Ureter (tissue), 1 donor: ENCODE results near the gene C20orf96. TPM values are rescaled to one million over a fixed set of nuclear protein-coding genes. Genes with fewer than 3 reads are reported as not detected.
"Not testable (repeated sequence)": the region's sequence is repeated elsewhere in the genome, so short reads cannot be mapped to it uniquely, and the experiment has no call there.

ENCODE experiments used
- DNase-seq: peaks from one replicate; pipeline ENCODE4 v3.0.0-alpha.2; 2020; ENCODE audit warnings: low spot score
- total RNA-seq: library from RNA; stranded (reverse); gene quantifications from one replicate; pipeline ENCODE4 v1.2.4, GENCODE V29; 2023
- donor health status: DM: yes; HTN: yes; CAD: no.

C20orf96 gene
- total RNA-seq, 1 donor from 2014 or later = 10.4 TPM

GRCh38 chr20:284172-284571, 6.4 kb downstream of the C20orf96 start:
- no peak for DNase-seq

DNA sequence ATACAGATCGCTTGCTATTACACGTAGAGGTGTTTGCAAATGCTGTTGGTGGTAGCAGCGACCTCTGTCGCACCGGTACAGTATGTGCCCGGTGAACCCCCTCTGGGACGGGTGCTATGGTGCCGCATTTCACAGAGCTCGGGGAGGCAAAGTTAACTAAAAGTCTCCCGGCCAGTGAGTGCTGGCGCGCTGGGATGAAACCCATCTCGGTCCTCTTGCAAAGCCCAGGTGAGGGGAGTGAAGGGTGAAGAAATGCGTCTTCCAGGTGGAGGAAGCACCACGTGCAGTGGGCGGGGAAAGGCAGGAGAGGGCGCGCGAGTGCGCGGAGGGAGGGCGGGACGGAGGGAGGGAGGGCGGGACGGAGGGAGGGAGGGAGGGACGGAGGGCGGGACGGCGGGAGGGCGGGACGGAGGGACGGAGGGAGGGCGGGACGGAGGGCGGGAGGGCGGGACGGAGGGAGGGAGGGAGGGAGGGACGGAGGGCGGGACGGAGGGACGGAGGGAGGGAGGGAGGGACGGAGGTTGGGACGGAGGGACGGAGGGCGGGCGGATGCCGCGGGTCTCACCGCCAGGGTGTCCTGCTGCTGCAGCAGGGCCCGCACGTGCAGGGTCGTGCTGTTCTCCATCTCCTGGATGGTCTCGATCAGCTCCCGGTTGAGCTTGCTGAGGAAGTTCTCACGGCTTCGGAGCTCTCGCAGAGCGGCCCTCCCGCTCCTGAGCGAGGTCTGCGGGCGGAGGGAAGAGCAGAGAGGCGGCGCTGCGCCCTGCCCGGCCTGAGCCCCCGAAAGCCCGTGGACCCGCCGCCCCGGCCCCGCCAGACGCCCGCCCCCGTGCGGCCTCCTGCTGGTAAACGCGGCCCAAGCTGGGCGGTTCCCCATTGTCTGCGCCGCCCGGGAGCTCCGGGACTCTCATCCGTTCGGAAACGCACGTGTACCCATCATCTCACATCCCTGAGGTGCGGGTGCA, 11.7 kb downstream of the C20orf96 start:
- peak; percentile 37 for DNase-seq

- DNase-seq = no peak
Observed at GRCh38 chr20:278181-278580, 12.4 kb downstream of the C20orf96 start.

GRCh38 chr20:277496-277781, 13.1 kb downstream of the C20orf96 start:
- no peak for DNase-seq

DNA sequence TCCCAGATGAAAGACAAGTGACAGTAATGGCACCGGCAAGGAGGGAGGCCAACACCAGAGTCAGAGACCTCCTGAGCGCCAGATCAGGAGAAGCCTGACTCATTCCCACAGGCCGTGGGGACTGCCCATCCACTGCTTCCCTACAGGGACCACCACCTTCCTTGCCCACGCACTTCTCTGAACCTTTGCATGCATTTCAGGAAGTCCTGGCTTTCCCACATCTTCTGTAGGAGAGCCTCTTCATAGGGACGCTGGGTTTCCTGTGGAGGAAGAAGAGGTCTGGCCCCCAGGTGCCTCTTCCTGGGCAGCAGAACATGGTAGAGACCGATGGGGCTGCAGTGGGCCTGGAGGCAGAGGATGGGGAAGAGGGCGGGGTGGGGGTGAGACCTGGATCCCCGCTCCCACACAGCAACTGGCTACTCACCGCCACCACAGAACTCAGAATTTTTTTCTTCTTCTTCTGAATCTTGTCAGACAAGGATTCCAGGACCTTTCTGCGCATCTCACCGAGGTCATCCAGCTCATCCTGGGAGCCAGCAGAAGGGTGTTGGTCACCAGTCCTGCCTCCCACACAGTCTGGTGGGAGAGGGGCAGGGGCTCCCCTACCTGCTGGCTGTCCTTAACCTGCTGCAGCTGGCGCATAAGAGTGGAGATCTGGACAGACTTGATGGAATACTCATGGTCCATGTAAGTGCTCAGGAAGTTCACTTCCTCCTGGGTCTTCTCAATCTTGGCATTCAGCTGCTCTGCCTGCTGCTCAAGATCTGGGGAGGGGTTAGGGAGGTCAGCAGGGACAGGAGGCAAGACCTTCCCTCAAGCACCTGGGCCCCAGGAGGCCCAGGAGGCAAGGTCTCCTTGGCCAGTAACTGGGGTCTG, 13.7 kb downstream of the C20orf96 start:
- DNase-seq = no peak

DNA sequence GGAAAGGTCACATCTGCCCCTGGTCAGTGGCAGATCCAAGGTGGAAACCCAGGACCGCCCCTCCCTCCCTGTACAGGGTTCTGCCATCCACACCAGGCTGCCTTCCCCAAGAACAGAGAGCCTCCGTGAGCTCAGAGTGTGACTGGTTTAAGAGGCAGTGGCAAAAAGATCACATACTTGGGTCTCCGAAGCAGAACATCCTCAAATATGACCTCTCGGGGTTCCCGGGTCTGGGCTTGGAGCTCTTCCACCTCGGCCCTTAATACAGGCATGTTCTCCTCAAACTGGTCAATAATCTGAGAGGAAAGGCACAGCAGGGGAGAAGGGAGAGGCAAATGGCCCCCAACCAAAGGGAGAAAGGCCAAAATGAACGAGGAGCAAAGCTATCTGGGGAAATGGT, 14.8 kb downstream of the C20orf96 start:
- DNase-seq = peak; percentile 24

- no peak for DNase-seq
Observed at GRCh38 chr20:273884-274283, 16.7 kb downstream of the C20orf96 start.

DNA sequence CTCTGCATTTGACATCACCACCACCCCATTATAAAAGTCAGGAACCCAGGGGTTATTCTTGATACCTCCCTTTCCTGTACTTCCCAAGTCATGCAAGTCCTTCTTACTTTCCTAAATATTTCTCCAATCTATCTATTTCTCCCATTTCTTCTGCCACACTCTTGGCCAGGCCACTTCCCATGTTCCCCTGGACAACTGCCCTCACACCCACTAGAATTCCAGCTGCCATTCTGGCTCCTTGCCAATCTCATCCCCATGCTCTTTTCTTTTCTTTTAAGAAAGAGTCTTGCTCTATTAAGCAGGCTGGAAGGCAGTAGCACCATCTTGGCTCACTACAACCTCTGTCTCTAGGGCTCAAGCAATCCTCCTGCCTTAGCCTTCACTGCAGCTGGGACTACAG, 17.8 kb downstream of the C20orf96 start:
- DNase-seq = no peak

DNA sequence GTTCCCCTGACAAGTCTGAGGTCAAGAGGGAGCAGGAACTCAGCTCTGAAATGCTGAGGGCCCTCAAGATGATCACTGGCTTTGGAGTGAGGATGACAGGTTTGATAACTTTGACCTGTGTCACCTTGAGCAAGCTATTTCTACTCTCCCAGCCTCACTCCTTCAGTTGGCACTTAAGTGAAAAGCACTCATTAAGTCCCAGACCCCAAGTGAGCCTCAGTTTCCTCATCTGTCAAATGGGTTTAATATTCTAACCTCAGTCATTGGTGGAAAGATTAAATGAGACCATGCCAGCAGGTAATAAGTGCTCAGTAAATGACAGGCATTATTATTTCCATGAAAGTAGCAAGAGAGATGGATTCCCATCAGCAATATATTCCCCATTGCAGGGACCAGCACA, 19.0 kb downstream of the C20orf96 start:
- no peak for DNase-seq

- DNase-seq = no peak
Observed at GRCh38 chr20:271069-271468, 19.5 kb downstream of the C20orf96 start.

DNA sequence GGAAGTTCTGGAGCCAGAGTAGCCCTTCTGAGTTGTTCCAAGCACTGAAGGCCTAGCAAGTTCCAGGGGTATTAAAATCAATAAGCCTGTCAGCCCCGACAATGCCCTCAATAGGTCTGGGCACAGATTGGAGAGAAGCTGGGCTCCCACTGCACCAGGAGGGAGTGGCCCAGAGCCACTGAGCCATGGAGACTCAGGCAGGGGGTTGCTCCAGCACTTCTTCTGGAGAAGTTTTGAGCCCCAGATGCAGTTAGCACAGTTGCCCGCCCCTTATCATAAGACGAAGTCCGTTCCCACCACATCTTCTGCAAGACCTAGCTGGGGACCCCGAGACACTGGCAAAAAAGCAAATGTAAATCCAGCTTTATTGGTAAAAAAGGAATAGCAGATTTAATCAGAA, 20.0 kb downstream of the C20orf96 start:
- no peak for DNase-seq

DNA sequence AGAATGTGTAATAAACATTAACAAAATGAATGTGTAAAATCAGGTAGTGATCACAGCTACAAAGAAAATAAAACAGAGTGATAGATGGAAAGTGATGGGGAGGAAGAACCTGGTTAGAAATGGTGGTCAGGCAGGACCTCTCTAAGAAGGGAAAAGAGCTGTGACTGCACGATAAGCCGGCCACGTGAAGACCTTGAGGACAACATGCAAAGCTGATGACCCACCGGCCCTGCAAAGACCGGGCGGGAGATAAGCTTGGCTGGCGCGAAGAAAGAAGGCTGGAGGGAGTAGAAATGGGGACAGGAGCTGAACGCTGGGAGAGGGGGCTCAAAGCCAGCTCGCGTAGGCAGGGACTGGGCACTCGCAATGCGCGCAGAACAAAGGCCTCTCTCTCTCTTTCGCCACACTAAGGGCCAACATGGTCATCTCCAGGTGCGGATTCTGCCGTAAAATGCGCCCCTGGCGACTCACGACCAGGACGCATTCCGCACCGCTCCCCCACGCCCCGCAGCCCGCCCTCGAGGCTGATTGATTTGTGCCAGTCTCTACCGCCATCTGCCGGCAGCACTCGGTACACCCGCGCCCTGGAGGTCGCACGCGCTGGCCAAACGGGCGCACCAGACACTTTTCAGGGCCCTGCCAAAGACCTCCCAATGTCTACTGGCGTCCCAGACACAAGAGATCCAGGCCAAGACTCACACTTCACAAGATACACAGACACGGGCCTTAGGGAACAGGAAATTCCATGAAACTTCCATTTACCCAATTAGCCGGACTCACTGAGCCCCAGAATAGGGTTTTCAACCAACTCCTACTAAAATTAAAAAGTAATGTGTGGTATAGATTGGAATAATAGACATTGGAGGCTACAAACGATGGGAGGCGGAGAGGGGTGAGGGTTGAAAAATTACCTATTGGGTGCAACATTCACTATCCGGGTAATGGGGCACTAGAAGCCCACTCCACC, 23.7 kb downstream of the C20orf96 start:
- peak; percentile 90 for DNase-seq

DNA sequence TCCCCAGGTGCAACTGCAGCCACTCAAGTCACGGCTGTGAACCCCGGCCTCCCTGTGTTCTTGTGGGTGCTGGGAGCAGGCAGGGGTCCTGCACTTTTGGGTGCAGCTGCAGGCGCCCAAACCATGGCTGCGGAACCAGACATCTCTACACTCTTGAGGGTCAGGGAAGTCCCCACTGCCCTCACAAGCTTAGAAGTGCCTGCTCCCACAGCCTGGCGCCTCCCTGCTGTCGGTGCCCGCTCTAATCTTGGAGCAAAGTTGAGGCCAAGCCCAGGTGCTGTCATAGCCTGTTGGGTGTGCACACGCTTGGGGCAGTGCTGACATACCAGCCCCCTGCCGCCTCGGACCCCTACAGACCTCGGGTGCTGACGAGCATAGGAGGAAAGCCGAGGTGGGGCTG, 26.8 kb downstream of the C20orf96 start:
- DNase-seq = no peak

DNA sequence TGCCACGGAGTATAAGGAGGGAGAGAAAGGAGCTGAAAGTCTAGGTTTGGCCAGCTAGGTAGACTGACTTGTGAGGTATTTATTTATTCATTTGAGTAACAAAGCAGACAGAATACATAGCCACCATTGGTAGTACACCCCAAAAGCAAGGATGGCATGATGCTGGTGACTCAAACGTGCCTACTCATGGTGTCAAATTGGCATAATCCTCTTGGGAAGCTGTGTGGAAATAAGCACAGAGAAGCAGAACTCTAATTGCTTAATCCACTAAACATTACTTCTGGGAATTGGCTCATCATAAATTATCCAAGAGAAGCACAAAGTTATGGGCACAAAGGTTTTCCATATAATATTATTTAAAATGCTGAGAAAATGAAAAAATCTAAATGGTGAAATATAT, 30.6 kb downstream of the C20orf96 start:
- no peak for DNase-seq

- no peak for DNase-seq
Observed at GRCh38 chr20:258963-259362, 31.6 kb downstream of the C20orf96 start.

- no peak for DNase-seq
Observed at GRCh38 chr20:258269-258858, 32.2 kb downstream of the C20orf96 start.

- DNase-seq = no peak
Observed at GRCh38 chr20:257419-257818, 33.1 kb downstream of the C20orf96 start, which contains the start of gene DEFB132. Gene DEFB132 (plus strand): TSS chr20:257724. CDS start chr20:257779, 55 bp downstream.

GRCh38 chr20:253447-253846, 37.1 kb downstream of the C20orf96 start:
- not testable (repeated sequence) for DNase-seq

DNA sequence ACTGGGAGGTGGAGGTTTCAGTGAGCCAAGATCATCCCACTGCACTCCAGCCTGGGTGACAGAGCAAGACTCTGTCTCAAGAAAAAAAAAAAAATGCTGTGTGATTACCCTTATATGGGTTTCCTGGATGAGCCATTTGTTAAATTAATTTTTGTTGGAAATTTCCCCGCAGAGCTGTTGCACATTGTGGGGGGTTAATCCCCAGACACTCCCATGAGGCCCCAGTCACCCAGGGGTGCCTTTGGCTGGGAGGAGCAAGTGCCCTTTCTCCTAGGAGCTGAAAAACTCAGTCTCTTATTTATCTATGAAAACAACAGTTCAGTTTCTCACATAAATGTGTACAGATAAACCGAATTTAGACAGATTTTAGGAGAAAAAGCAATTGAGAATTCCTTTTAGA, 37.7 kb downstream of the C20orf96 start:
- no peak for DNase-seq

- no peak for DNase-seq
Observed at GRCh38 chr20:251354-251753, 39.2 kb downstream of the C20orf96 start.

- DNase-seq = no peak
Observed at GRCh38 chr20:242905-243304, 47.6 kb downstream of the C20orf96 start.
